CD8-positive, alpha-beta memory T cell (primary cell): ENCODE measurements around the gene AMOT. TPM values are rescaled to one million over a fixed set of nuclear protein-coding genes. Genes with fewer than 3 reads are reported as not detected.

Experiments used
- CTCF ChIA-PET: fragments of 350-600 bp; sonication (Branson Sonifier 250); formaldehyde crosslinking; loops from one replicate; lab custom pipeline; 2021; ENCODE audit warnings: antibody characterized with exemption; lab: Charles Lee
- POLR2A ChIA-PET: fragments of 350-600 bp; sonication (Branson Sonifier 250); formaldehyde crosslinking; loops from one replicate; lab custom pipeline; 2021; ENCODE audit warnings: antibody characterized with exemption; lab: Charles Lee
- DNase-seq, 5 donors: peaks; one replicate each; pipeline versions ENCODE4 v3.0.0 to v3.0.0-alpha.2; 2020 to 2022; ENCODE audit warnings: mixed read lengths in 1 of 5
- H3K27ac ChIP-seq: one replicate; pipeline ENCODE4 v1.7.0; 2013; ENCODE audit warnings: low read depth, mild to moderate bottlenecking, low read length, moderate library complexity
- H3K27me3 ChIP-seq: 2 replicates; pipeline ENCODE4 v1.7.0; 2013; ENCODE audit warnings: low read length, mild to moderate bottlenecking; ENCODE audit not compliant: insufficient read depth, poor library complexity, severe bottlenecking
- H3K36me3 ChIP-seq: 2 replicates; pipeline ENCODE4 v1.7.0; 2013; ENCODE audit warnings: mild to moderate bottlenecking, low read length, moderate library complexity; ENCODE audit not compliant: insufficient read depth
- H3K4me1 ChIP-seq: 2 replicates; pipeline ENCODE4 v1.7.0; 2013; ENCODE audit warnings: mild to moderate bottlenecking, low read length, moderate library complexity; ENCODE audit not compliant: insufficient read depth
- H3K4me3 ChIP-seq: 2 replicates; pipeline ENCODE4 v1.7.0; 2013; ENCODE audit warnings: mild to moderate bottlenecking, low read length
- H3K9me3 ChIP-seq: 2 replicates; pipeline ENCODE4 v1.7.0; 2013; ENCODE audit warnings: mild to moderate bottlenecking, low read length
- H3K27ac Mint-ChIP-seq, 8 donors: one replicate each; pipeline ENCODE4 v1.8.0; 2020 to 2021; ENCODE audit warnings: mixed read lengths in 8 of 8, mild to moderate bottlenecking in 6 of 8, inconsistent platforms in 3 of 8, moderate library complexity in 3 of 8
- H3K27me3 Mint-ChIP-seq, 2 donors: one replicate each; pipeline ENCODE4 v1.8.0; 2020 to 2021; ENCODE audit warnings: mixed read lengths in 2 of 2, mild to moderate bottlenecking in 1 of 2, moderate library complexity in 1 of 2
- H3K36me3 Mint-ChIP-seq, 3 donors: one replicate each; pipeline ENCODE4 v1.8.0; 2020 to 2021; ENCODE audit warnings: mixed read lengths in 3 of 3, inconsistent platforms in 1 of 3, mild to moderate bottlenecking in 1 of 3
- H3K4me1 Mint-ChIP-seq, 3 donors: one replicate each; pipeline ENCODE4 v1.8.0; 2020 to 2021; ENCODE audit warnings: mixed read lengths in 3 of 3, inconsistent platforms in 1 of 3, mild to moderate bottlenecking in 1 of 3
- H3K4me3 Mint-ChIP-seq, 7 donors: one replicate each; pipeline ENCODE4 v1.8.0; 2020 to 2021; ENCODE audit warnings: mixed read lengths in 7 of 7, mild to moderate bottlenecking in 6 of 7, moderate library complexity in 4 of 7, inconsistent platforms in 2 of 7
- H3K9me3 Mint-ChIP-seq, 5 donors: one replicate each; pipeline ENCODE4 v1.8.0; 2020 to 2022; ENCODE audit warnings: mixed read lengths in 5 of 5, mild to moderate bottlenecking in 3 of 5, moderate library complexity in 2 of 5, inconsistent platforms in 1 of 5
- polyA plus RNA-seq: library from polyadenylated mRNA; unstranded; fragments of 300-500 nt; fragmentation: Illumina TruSeq; gene quantifications from one replicate; pipeline ENCODE4 v1.2.3, GENCODE V29; 2021
- total RNA-seq, 2 experiments: library from RNA; stranded (reverse); gene quantifications; one replicate each; pipeline ENCODE4 v1.2.3, GENCODE V29; 2021

AMOT gene
- total and polyA plus RNA-seq, 3 experiments from 2014 or later: 1.4 to 3.2 (median 1.5) TPM

DNA sequence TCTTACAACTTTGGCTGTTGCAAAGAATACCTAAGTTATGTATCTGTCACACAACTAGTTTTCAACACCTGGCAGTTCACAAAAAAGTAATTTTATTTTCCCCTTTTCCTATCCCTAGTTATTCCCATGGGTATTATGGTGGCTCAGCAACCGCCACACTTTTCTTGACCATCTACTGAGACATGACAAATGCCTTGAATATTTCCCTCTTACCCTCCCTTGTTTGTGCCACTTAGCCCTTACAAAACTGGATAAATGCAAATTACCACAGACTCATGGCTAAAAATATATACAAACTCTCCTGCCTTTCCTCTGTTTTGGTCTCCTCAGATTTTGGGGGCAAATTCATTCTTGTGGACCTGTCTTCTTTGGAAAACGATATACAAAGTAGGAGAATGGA, 72.1 kb downstream of the AMOT start:
- no peak overlapping the region for H3K27ac ChIP-seq
- CTCF ChIA-PET: no interaction called here
- Mint-ChIP-seq H3K27me3 (peaks cover 4% of the 10 kb centered on the region in 2 donors), H3K9me3 (no peaks in the 10 kb centered on the region), H3K4me3 (no peak overlapping the region), H3K36me3 (no peaks in the 10 kb centered on the region), H3K27ac (no peak overlapping the region), H3K4me1 (no peaks in the 10 kb centered on the region)
- POLR2A ChIA-PET: no interaction called here
- no peak for DNase-seq
- H3K4me3 ChIP-seq: no peak overlapping the region
- H3K9me3 ChIP-seq: no peaks in the 10 kb centered on the region
- H3K27me3 ChIP-seq: no peaks in the 10 kb centered on the region
- H3K4me1 ChIP-seq: no peaks in the 10 kb centered on the region
- no peaks in the 10 kb centered on the region for H3K36me3 ChIP-seq

DNA sequence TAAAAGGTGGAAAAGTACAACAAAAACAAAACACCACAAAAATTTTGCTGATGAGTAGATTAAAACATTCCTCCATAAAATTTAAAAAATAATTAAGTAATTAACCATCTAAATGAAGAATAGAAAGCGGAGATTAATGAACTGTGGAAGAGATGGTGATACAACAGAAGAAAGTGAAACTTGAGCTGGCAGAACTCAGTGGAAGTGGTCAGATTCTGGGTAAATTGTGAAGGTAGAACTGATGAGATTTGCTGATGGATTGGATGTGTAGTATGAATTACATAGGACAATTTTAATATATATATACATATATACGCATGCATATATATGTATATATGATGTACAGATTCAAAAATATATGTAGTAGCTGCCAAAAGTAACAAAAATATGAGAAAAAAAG, 73.9 kb downstream of the AMOT start:
- Histone ChIP-seq H3K4me1 (no peaks in the 10 kb centered on the region), H3K9me3 (no peaks in the 10 kb centered on the region), H3K27ac (no peak overlapping the region), H3K27me3 (no peaks in the 10 kb centered on the region), H3K36me3 (no peaks in the 10 kb centered on the region), H3K4me3 (no peak overlapping the region)
- Mint-ChIP-seq H3K36me3 (no peaks in the 10 kb centered on the region), H3K27ac (no peak overlapping the region), H3K9me3 (no peaks in the 10 kb centered on the region), H3K27me3 (peaks cover 4% of the 10 kb centered on the region in 2 donors), H3K4me3 (no peak overlapping the region), H3K4me1 (no peaks in the 10 kb centered on the region)
- POLR2A ChIA-PET: no interaction called here
- CTCF ChIA-PET: no interaction called here
- no peak for DNase-seq

- H3K27me3 Mint-ChIP-seq: peaks cover 7 to 10% of the 10 kb centered on the region in 2 donors
- ChIA-PET CTCF (no interaction called here), POLR2A (no interaction called here)
- Histone ChIP-seq H3K9me3 (no peaks in the 10 kb centered on the region), H3K27ac (no peak overlapping the region), H3K36me3 (no peaks in the 10 kb centered on the region), H3K4me3 (no peak overlapping the region), H3K4me1 (no peaks in the 10 kb centered on the region), H3K27me3 (no peaks in the 10 kb centered on the region)
- no peak overlapping the region for H3K4me3 Mint-ChIP-seq
- no peak overlapping the region for H3K27ac Mint-ChIP-seq
- no peaks in the 10 kb centered on the region for H3K4me1 Mint-ChIP-seq
- H3K9me3 Mint-ChIP-seq: no peaks in the 10 kb centered on the region
- DNase-seq: no peak
- no peaks in the 10 kb centered on the region for H3K36me3 Mint-ChIP-seq
These were observed 79.1 kb downstream of the AMOT start for GRCh38 chrX:112761242-112762207.

DNA sequence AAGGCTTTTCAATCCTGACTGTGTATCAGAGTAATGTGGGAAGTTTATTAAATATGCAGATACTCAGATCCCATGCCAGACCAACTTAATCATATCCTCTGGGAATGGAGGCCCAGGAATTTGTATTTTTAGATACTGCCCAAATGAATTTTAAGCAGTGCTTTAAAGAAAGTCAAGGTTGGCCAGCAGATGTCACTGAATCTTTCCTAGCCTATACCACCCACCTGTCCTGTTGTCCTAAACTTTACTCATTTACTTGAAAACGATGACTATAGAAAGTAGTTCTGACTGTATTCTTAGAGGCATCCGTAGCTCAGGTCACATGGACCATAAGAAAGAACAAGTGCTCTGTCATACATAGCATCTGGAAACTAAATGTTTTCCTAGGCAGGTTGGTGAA, 79.9 kb downstream of the AMOT start:
- Mint-ChIP-seq H3K9me3 (no peaks in the 10 kb centered on the region), H3K4me1 (no peaks in the 10 kb centered on the region), H3K27ac (no peak overlapping the region), H3K4me3 (no peak overlapping the region), H3K27me3 (peaks cover 7 to 10% of the 10 kb centered on the region in 2 donors), H3K36me3 (no peaks in the 10 kb centered on the region)
- Histone ChIP-seq H3K9me3 (no peaks in the 10 kb centered on the region), H3K27me3 (no peaks in the 10 kb centered on the region), H3K4me3 (no peak overlapping the region), H3K4me1 (no peaks in the 10 kb centered on the region), H3K27ac (no peak overlapping the region), H3K36me3 (no peaks in the 10 kb centered on the region)
- ChIA-PET POLR2A (no interaction called here), CTCF (no interaction called here)
- DNase-seq: no peak

- no peaks in the 10 kb centered on the region for H3K9me3 ChIP-seq
- H3K4me3 Mint-ChIP-seq: no peak overlapping the region
- ChIA-PET CTCF (no interaction called here), POLR2A (no interaction called here)
- no peak overlapping the region for H3K4me3 ChIP-seq
- no peak overlapping the region for H3K27ac Mint-ChIP-seq
- no peaks in the 10 kb centered on the region for H3K36me3 Mint-ChIP-seq
- H3K27me3 ChIP-seq: no peaks in the 10 kb centered on the region
- no peaks in the 10 kb centered on the region for H3K4me1 Mint-ChIP-seq
- no peak for DNase-seq
- H3K27me3 Mint-ChIP-seq: peaks cover 7 to 10% of the 10 kb centered on the region in 2 donors
- H3K4me1 ChIP-seq: no peaks in the 10 kb centered on the region
- no peaks in the 10 kb centered on the region for H3K9me3 Mint-ChIP-seq
- no peaks in the 10 kb centered on the region for H3K36me3 ChIP-seq
- H3K27ac ChIP-seq: no peak overlapping the region
These were observed 80.7 kb downstream of the AMOT start for GRCh38 chrX:112759966-112760365.

GRCh38 chrX:112759512-112759911, 81.1 kb downstream of the AMOT start:
- Histone ChIP-seq H3K9me3 (no peaks in the 10 kb centered on the region), H3K27ac (no peak overlapping the region), H3K4me3 (no peak overlapping the region), H3K27me3 (no peaks in the 10 kb centered on the region), H3K4me1 (no peaks in the 10 kb centered on the region), H3K36me3 (no peaks in the 10 kb centered on the region)
- H3K27ac Mint-ChIP-seq: no peak overlapping the region
- H3K27me3 Mint-ChIP-seq: peaks cover 7 to 10% of the 10 kb centered on the region in 2 donors
- H3K4me3 Mint-ChIP-seq: no peak overlapping the region
- H3K4me1 Mint-ChIP-seq: no peaks in the 10 kb centered on the region
- ChIA-PET CTCF (no interaction called here), POLR2A (no interaction called here)
- no peaks in the 10 kb centered on the region for H3K9me3 Mint-ChIP-seq
- DNase-seq: no peak
- H3K36me3 Mint-ChIP-seq: no peaks in the 10 kb centered on the region

DNA sequence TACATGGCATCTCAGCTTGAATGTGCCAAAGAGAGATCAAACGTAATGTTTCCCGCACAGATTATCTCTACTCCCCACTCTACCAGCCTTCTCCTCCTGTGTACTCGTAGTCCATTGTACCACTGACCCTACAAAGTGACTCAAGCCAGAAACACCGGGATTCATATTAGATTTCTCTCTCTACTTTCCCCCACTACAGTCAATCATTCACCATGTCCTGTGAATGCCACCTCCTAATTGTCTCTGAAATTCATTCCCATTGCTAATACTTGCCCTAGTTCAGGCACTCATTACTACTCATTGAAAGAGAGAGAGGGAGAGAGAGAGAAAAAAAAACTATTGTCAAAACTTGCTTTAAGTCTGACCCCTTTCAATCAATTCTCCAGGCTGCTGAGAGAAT, 82.7 kb downstream of the AMOT start:
- H3K27ac Mint-ChIP-seq: no peak overlapping the region
- Histone ChIP-seq H3K4me3 (no peak overlapping the region), H3K9me3 (no peaks in the 10 kb centered on the region), H3K4me1 (no peaks in the 10 kb centered on the region), H3K27ac (no peak overlapping the region), H3K27me3 (no peaks in the 10 kb centered on the region), H3K36me3 (no peaks in the 10 kb centered on the region)
- H3K4me3 Mint-ChIP-seq: no peak overlapping the region
- no peak for DNase-seq
- ChIA-PET POLR2A (no interaction called here), CTCF (no interaction called here)
- H3K36me3 Mint-ChIP-seq: no peaks in the 10 kb centered on the region
- H3K4me1 Mint-ChIP-seq: no peaks in the 10 kb centered on the region
- H3K27me3 Mint-ChIP-seq: peaks cover 7 to 10% of the 10 kb centered on the region in 2 donors
- no peaks in the 10 kb centered on the region for H3K9me3 Mint-ChIP-seq

- Mint-ChIP-seq H3K4me3 (no peak overlapping the region), H3K9me3 (peaks cover 0 to 2% (median 0%) of the 10 kb centered on the region in 5 donors), H3K27me3 (peaks cover 0 to 6% of the 10 kb centered on the region in 2 donors), H3K4me1 (no peaks in the 10 kb centered on the region), H3K27ac (no peak overlapping the region), H3K36me3 (no peaks in the 10 kb centered on the region)
- ChIA-PET POLR2A (no interaction called here), CTCF (no interaction called here)
- Histone ChIP-seq H3K27me3 (no peaks in the 10 kb centered on the region), H3K4me3 (no peak overlapping the region), H3K27ac (no peak overlapping the region), H3K9me3 (no peaks in the 10 kb centered on the region), H3K36me3 (no peaks in the 10 kb centered on the region), H3K4me1 (no peaks in the 10 kb centered on the region)
- no peak for DNase-seq
These were observed 87.5 kb downstream of the AMOT start for GRCh38 chrX:112753116-112753515.
